ENCODE measurements around the gene STYXL1.

The STYXL1 gene

DNA sequence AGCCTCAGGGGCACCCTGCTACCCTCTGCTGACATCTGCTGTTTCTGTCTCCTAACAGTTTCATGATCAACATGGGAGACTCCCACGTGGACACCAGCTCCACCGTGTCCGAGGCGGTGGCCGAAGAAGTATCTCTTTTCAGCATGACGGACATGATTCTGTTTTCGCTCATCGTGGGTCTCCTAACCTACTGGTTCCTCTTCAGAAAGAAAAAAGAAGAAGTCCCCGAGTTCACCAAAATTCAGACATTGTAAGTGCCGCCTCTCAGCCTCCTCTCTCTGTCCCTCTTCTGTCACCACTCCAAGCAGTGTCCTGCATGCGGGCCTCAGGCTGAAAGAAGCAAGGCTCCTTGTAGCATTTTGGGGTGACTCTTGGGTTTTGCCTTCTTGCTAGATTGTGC lies 93.9 kb downstream of the STYXL1 start:
- TF ChIP-seq SIN3A (IDR thresholded peaks at IDR 0.05; ENCODE audit: borderline replicate concordance, insufficient read depth, low read length) = no peak
- no peak for TF ChIP-seq FOXP2 (optimal IDR thresholded peaks at IDR 0.05; ENCODE audit: borderline replicate concordance, extremely low read depth, extremely low read length, insufficient read depth)
- TF ChIP-seq POLR2AphosphoS5 (IDR thresholded peaks at IDR 0.05; ENCODE audit: low read depth, low read length) = no peak
- TF ChIP-seq, protein P1, sequence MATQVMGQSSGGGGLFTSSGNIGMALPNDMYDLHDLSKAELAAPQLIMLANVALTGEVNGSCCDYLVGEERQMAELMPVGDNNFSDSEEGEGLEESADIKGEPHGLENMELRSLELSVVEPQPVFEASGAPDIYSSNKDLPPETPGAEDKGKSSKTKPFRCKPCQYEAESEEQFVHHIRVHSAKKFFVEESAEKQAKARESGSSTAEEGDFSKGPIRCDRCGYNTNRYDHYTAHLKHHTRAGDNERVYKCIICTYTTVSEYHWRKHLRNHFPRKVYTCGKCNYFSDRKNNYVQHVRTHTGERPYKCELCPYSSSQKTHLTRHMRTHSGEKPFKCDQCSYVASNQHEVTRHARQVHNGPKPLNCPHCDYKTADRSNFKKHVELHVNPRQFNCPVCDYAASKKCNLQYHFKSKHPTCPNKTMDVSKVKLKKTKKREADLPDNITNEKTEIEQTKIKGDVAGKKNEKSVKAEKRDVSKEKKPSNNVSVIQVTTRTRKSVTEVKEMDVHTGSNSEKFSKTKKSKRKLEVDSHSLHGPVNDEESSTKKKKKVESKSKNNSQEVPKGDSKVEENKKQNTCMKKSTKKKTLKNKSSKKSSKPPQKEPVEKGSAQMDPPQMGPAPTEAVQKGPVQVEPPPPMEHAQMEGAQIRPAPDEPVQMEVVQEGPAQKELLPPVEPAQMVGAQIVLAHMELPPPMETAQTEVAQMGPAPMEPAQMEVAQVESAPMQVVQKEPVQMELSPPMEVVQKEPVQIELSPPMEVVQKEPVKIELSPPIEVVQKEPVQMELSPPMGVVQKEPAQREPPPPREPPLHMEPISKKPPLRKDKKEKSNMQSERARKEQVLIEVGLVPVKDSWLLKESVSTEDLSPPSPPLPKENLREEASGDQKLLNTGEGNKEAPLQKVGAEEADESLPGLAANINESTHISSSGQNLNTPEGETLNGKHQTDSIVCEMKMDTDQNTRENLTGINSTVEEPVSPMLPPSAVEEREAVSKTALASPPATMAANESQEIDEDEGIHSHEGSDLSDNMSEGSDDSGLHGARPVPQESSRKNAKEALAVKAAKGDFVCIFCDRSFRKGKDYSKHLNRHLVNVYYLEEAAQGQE (IDR thresholded peaks at IDR 0.05; ENCODE audit: insufficient read depth in 1 of 2, low read depth in 2 of 2, low read length in 2 of 2) = no peak
- no peak for TF ChIP-seq TAF1 (IDR thresholded peaks at IDR 0.05; ENCODE audit: borderline replicate concordance, insufficient read depth, low read length)

GRCh38 chr7:75953431-75953830 lies 94.4 kb downstream of the STYXL1 start:
- no peak for TF ChIP-seq FOXP2 (optimal IDR thresholded peaks at IDR 0.05; ENCODE audit: borderline replicate concordance, extremely low read depth, extremely low read length, insufficient read depth)
- no peak for TF ChIP-seq POLR2AphosphoS5 (IDR thresholded peaks at IDR 0.05; ENCODE audit: low read depth, low read length)

DNA sequence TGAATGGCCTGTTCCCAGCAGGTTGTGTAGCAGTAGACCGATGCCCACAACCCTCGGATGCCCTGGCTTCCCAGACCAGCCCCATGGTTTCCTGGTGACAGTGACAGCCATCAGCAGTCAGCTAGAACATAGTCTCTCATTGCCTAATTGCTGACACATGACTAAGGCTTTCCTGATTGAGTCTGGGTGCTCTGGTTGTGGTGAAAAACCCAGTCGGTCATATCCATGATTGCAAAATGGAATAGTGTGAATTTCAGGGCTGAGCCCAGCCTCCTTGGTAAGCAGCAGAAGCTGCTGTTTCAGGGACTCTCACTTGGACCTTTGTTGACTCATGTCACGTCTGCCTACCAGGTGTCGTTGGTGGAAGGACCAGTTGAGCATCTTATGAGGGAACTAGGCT lies 96.3 kb downstream of the STYXL1 start:
- TF ChIP-seq, protein P1 (IDR thresholded peaks at IDR 0.05; ENCODE audit: insufficient read depth in 1 of 2, low read depth in 2 of 2, low read length in 2 of 2) = no peak
- TF ChIP-seq FOXP2 (optimal IDR thresholded peaks at IDR 0.05; ENCODE audit: borderline replicate concordance, extremely low read depth, extremely low read length, insufficient read depth) (no peak), SIN3A (IDR thresholded peaks at IDR 0.05; ENCODE audit: borderline replicate concordance, insufficient read depth, low read length) (no peak), POLR2AphosphoS5 (IDR thresholded peaks at IDR 0.05; ENCODE audit: low read depth, low read length) (no peak), TAF1 (IDR thresholded peaks at IDR 0.05; ENCODE audit: borderline replicate concordance, insufficient read depth, low read length) (no peak)

GRCh38 chr7:75950111-75950681 lies 97.6 kb downstream of the STYXL1 start:
- no peak for TF ChIP-seq SIN3A (IDR thresholded peaks at IDR 0.05; ENCODE audit: borderline replicate concordance, insufficient read depth, low read length)
- TF ChIP-seq, protein P1 (IDR thresholded peaks at IDR 0.05; ENCODE audit: insufficient read depth in 1 of 2, low read depth in 2 of 2, low read length in 2 of 2) = no peak

GRCh38 chr7:75948179-75948578 lies 99.6 kb downstream of the STYXL1 start:
- TF ChIP-seq TAF1 (IDR thresholded peaks at IDR 0.05; ENCODE audit: borderline replicate concordance, insufficient read depth, low read length) (no peak), SIN3A (IDR thresholded peaks at IDR 0.05; ENCODE audit: borderline replicate concordance, insufficient read depth, low read length) (no peak), FOXP2 (optimal IDR thresholded peaks at IDR 0.05; ENCODE audit: borderline replicate concordance, extremely low read depth, extremely low read length, insufficient read depth) (no peak), POLR2AphosphoS5 (IDR thresholded peaks at IDR 0.05; ENCODE audit: low read depth, low read length) (no peak)
- TF ChIP-seq, protein P1 (IDR thresholded peaks at IDR 0.05; ENCODE audit: insufficient read depth in 1 of 2, low read depth in 2 of 2, low read length in 2 of 2) = no peak
